Middle frontal gyrus (tissue), 1 donor: ENCODE results near the gene BSG.
"Not testable (repeated sequence)": the region's sequence is repeated elsewhere in the genome, so short reads cannot be mapped to it uniquely, and the experiment has no call there.

Experiments
- DNase-seq: peaks from one replicate; pipeline ENCODE4 v3.0.0-alpha.2; 2015; ENCODE audit warnings: low spot score; ENCODE audit errors: extremely low spot score

The BSG gene

DNA sequence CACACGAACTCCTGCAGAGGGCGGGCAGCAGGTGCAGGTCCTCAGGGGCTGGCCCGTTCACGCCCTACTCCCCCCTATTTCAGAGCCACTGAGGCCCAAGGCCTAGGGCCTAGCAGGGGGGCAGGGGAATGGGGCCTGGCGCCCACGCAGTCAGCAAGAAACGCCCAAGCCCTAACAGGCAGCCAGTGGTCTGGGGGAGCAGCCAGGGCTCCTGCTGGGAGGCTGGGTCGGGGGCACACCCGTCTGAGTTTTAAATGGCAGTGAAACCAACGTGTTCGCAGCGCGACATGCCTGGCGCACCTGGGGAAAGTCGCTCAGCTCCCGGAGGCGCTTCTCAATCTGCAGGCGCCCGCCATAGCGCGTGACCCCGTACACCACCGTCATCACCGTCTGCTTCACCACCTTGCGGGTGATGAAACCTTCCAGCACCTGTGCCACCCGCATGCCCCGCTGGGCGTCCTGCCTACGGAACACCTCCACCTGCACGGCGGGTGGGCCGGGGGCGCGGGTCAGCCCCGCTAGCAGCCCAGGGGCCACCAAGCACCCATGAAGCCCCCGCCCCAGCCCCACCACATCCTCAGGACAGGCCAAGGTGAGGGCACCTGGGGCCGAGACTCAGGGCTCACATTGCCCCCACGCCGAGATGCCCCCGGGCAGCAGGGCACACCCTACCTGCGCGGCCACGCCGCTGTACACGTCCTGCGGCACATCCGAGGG, 47.0 kb downstream of the BSG start:
- DNase-seq = no peak

DNA sequence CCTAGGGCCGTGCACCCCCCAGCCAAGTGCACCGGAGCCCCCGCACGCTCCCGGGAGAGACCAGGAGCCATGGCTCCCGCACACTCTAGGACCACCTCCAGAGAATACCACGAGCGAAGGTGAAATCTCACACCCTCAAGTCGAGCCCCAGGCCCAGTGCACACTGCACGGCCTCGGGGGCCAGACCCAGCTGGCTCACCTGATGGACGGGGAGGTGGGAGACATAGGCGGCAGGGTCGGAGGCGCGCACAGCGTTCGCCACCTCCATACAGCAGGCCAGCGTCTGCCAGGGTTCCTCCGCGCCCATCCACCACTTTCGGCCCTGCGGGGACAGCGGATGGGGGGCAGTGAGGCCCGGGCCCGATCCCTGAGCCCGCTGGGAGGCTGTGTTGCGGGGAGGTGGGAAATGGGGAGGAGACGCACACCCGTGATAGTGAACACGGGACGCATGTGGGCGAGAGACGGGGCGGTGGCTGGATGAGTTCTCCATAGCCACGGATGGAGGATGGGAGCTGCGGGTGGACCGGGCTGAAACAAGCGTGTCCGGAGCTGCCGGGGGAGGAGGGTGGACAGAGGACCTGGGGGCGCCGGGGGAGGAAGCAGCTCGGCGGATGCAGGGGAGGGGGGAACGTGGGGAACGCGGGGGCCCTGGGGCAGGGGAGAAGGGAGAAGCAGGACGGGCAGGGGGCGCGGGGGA, 47.9 kb downstream of the BSG start:
- DNase-seq = no peak

DNA sequence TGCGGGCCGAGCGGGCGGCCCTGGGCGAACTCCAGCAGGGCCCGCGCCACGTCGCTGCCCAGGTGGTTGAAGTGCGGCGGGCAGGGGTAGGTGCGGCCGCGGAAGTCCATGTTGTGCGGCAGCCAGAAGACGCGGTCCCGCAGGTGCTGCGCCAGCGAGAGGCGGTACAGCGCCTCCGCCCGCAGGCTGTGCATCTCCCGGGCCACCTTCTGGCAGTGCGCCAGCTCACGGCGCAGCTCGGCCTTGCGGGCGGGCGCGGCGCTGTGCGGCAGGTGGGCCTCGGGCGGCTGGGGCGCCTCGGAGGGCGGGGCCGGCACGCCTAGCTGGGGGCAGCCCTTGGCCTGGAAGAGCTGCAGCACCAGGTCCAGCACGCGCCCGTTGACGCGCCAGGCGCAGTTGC, 48.8 kb downstream of the BSG start:
- DNase-seq = not testable (repeated sequence)

DNA sequence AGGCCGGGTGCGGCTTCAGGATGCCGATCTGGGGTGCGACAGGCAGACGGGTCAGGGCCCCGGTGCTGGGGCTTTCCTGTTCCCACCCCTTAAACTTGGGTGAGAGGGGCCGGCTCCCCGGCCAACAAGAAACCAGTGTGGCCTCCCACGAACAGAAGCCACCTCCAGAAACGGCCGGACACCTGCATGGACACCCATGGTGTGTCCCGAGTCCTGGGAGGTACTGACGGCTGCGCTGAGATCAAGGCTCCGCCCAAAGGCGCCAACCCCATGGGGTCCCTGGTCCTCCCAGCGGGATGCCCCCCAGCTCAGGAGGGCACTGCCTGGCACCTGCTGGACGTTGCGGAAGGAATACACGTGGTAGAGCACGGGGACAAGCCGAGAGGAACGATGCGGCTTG, 49.4 kb downstream of the BSG start:
- no peak for DNase-seq

DNA sequence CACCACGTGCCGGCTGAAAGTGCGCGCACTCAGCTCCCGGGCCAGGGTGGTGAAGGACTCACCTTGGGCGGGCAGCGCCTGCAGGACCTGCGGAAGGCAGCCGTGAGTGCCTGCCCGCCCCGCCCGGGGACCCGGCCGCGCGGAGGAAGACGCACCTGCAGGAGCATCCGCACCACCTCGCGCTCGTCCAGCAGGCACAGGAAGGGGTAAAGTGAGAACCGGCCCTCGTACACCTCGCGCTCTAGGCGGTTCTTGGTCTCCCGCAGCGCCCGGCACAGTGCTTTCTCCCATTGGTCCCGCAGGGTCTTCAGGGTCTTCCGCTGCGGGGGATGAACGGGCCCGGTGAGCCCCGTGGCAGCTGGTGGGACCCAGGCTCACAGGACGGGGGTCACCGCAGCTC, 50.3 kb downstream of the BSG start:
- no peak for DNase-seq

DNA sequence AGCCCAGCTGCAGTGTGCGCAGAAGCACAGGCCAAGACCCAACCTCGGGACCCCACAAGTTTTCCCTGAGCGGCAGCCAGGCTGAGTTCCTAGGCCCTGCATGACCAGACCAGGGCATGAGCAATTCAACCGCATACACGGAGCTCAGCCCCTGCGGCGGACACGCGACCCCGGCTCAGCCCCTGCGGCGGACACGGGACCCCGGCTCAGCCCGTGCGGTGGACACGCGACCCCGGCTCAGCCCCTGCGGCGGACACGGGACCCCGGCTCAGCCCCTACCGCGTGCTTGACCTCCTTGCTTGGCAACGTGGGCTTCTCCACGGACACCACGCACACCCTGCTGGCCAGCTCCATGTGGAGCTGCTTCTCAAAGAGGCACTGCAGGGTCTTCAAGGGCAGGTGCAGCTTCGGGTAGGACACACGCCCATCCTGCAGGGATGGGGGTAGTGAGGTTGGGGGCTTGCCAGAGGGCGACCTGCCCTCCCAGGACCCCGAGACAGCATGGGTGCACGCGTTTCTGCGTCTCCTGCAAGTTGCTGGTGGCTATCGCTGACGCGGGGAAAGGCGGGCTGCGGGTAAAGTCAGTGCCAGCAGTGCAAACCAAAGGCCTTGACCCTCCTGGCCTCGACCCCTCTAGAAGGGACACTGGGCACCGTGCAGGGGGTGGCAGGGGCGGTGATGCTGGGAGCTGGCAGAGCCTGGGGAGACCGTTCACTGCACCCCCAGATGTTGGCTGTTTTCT, 51.0 kb downstream of the BSG start:
- no peak for DNase-seq

DNA sequence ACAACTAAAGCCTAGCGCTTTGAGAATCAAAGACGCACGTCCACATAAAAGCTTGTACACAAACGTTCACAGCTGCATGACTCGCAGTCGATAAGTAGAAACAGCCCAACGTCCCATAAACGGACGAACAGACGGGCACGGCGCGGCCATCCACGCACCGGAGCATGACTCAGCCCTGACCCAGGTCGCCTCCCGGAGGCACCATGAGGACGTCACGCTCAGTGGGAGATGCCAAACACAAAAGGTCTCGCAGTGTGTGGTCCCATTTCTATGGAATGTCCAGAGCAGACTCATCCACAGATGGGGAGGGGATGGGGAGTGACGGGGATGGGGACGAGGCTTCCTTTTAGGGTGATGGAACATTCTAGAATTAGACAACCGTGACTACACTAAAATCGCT, 51.6 kb downstream of the BSG start:
- DNase-seq = no peak

DNA sequence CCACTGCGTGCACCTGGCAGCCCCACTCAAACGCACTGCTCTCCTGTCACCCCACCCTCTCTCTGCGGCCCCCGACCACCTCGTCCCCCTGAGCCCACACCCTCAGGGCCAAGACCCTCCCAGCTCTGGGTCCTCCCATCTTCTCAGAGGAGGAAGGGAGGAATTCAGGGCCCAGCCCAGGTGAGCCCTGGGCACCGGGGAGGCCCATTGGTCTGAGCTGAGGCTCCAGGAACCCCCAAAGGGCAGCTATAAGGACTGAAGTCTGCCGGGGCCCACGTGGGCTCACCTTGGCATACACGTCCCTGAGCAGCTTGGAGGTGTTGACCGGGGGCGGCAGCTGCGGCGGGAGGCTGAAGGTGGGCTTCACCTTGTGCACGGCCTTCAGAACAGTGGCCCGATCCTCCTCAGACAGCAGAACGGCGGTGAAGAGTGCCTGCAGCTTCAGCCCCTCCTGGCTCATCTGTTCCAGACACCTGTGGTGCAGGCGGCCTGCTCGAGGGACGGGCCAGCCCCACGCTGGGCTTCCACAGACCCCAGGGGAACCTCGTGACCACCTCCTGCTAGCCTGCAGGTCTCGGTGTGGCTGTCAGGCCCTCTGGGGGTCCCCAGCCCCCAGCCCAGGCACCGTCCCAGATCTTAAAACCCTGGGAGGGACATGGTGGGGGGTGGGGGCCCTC, 52.2 kb downstream of the BSG start:
- no peak for DNase-seq

DNA sequence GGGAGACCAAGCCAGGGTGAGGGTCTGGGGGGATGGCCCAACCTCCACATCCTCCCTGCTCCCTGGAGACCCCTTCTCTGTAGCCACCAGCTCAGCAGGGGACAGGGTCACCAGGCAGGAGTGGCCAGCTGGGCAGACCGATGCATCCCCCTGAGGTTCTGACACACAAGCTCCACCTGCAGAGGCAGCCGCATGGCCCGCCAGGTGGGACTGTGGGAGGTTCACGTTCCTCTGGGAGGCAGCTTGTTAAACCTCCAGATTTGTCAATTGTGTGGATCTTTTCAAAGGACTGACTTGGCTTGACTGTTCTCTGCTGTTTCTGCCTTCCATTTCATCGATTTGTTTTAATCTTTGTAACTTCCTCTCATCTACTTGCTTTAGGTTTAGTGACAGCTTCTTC, 52.9 kb downstream of the BSG start:
- no peak for DNase-seq

DNA sequence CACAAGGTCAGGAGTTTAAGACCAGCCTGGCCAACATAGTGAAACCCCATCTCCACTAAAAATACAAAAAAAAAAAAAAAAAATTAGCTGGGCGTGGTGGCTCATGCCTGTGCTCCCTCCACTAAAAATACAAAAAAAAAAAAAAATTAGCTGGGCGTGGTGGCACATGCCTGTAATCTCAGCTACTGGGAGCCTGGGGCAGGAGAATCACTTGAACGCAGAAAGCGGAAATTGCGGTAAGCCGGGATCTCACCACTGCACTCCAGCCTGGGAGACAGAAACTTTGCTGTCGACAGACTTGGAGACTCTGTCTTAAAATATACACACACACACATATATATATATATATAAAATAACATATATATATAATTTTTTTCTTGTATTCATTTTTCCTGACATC, 54.2 kb downstream of the BSG start:
- not testable (repeated sequence) for DNase-seq

DNA sequence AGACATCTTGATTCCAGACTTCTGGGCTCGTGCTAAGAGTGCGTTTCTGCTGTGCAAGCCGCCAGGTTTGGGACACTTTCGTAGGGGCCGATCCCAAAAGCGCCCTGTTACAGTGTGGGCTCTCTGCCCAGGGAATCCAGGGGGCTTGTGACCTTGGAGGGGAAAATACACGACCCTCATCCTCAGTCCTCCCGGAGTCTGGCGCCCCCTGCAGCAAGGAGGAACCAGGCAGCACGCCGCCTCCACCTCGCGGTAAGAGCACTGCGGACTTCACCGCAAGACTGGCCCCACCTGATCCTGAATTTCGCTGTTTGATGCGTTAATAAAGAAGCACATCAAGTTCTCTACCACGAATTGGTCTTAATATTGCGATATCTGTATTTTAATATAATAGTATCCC, 55.8 kb downstream of the BSG start:
- no peak for DNase-seq

DNA sequence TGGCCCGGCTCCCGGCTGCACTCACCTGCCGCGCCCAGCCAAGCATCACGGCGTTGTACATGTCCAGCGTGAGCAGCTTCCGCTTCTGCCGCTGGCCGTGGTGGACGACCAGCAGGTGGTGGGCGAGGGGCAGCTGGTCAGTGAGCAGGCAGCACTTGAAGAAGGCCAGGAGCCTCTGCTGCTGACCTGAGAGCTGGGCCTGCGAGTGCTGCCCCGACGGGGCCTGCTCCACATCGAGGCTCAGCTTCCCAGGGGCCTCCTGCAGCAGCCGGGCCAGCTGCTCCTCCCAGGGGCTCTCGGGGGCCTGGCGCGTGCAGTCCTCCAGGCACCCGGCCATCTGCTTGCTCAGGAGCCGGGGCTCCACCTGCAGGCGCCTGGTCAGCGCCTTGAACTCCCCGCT, 57.1 kb downstream of the BSG start:
- DNase-seq = not testable (repeated sequence)

DNA sequence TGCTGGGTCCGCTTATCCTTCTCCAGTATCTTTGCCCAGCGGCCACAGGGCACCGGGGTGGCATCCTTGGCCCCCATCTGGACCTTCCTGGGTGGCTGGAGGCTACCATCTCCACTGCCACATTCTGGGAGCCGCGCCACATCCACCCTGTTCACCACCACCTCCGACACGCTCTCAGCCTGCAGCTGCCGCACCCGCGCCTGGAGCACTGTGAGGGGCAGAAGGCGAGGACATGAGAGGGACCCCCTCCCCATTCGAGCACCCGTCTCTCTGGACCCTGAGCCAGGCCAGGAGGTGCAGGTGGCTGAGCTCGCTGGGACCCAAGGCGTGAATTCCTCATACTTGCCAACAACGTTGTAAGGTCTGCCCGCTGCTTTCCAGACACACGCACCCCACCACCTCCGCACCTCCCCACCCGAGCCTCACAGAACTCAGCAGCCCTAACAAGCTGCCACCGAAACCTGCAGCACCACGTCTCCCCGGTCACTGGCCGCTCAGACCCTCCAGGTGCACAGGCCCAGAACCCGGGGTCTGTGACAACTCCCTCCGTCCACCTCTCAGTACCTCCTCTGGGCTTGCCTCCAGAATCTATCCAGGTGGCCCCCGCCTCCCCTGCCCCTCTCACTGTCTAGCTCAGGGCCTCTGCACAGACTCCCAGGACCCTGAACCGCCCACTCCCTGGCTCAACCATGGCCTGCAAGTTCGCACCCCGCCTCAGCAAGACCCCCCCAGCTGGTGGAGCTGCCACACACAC, 57.7 kb downstream of the BSG start:
- no peak for DNase-seq

DNA sequence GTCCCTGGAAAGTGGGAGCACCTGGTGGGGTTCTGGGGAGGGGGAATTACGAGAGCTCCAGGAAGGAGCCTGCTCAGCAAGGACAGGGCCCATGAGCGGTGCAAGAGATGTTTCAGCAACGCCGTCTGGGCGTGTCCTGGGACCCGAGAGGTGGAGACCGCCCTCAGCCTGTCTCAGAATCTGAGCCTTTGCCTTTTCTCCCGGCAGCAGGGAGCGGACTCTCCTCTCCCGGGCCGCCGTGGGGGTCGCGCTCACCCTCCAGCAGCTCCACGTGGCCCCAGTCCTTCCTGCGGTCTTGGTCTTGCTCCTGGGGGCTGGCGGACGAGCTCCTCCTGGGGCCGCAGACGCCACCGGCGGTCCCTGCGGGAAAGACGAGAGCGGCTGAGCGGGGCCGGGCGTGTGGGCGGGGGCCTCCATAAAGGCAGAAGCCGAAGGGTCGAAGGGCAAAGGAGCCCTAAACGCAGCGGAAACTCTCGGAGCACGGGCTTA, 60.2 kb downstream of the BSG start:
- no peak for DNase-seq
